SH-SY5Y (cell line): ENCODE measurements around the gene NR1H2.

Experiments used
- GATA2 ChIP-seq: IDR thresholded peaks from 2 replicates; pipeline ENCODE4 v1.6.1; 2011; ENCODE audit warnings: mild to moderate bottlenecking, low read depth, low read length
- GATA3 ChIP-seq: IDR thresholded peaks from 2 replicates; pipeline ENCODE4 v1.6.1; 2011; ENCODE audit warnings: low read depth, mild to moderate bottlenecking, low read length, moderate library complexity

DNA sequence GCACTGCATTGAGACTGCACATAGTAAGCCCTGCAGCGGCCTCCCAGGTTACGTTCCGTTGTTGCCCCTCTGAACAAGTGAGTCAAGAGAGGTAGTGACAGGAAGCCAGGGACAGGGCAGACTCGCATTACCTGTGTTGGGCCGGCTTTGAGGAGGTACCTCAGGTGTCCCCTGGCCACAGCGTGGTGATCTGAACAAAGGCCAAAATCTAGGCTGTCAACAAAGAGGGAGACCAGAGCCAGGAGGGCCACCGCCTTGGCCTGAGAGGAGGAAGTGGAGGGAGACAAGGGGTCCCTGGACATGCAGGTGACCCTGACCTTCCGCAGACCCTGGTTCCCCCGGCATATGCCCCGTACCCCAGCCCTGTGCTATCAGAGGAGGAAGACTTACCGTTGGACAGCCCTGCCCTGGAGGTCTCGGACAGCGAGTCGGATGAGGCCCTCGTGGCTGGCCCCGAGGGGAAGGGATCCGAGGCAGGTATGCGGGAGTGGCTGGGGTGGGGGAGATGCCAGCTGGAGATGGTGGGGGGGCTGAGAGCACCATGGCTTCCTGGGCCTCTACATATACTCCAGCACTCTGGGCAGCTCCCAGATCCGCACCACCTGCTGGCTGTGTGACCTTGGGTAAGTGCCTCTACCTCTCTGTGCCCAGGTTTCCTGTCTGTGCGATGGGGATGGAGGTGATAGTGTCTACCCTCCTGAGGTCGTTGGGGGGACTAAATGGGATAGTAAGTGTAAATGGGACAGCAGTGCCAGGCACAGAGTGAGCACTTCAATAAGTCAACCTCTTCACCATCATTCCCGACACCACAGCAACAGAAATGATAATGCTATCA, 47.2 kb downstream of the NR1H2 start:
- no peak for TF ChIP-seq GATA2
- no peak for TF ChIP-seq GATA3
